ENCODE data around the gene ARL11.
"Not testable (repeated sequence)": the region's sequence is repeated elsewhere in the genome, so short reads cannot be mapped to it uniquely, and the experiment has no call there.

The ARL11 gene

GRCh38 chr13:49627831-49628652 lies at the start of gene ARL11:
Gene ARL11 (plus strand): TSS chr13:49628507. CDS start chr13:49630448, 1,941 bp downstream.
- DNase-seq (ENCODE audit: low read depth in 2 of 2) = peak in 1 of 2 donors; percentile 9

DNA sequence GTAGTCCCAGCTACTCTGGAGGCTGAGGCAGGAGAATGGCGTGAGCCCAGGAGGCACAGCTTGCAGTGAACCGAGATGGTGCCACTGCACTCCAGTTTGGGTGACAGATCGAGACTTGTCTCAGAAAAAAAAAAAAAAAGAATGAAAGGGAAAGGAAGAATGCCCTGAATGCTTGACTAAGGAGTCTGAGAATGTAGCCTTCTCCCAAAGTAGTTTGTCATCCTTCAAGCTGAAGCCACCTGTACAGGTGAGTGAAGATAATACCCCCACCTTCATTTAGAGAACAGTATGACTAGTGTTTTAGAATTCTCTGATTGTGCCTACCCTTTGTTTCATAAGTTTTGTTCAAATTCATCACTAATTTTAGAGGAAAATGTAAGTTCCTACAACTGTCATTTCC lies 48.8 kb upstream of the ARL11 start:
- no peak for DNase-seq (ENCODE audit: low read depth in 2 of 2)

DNA sequence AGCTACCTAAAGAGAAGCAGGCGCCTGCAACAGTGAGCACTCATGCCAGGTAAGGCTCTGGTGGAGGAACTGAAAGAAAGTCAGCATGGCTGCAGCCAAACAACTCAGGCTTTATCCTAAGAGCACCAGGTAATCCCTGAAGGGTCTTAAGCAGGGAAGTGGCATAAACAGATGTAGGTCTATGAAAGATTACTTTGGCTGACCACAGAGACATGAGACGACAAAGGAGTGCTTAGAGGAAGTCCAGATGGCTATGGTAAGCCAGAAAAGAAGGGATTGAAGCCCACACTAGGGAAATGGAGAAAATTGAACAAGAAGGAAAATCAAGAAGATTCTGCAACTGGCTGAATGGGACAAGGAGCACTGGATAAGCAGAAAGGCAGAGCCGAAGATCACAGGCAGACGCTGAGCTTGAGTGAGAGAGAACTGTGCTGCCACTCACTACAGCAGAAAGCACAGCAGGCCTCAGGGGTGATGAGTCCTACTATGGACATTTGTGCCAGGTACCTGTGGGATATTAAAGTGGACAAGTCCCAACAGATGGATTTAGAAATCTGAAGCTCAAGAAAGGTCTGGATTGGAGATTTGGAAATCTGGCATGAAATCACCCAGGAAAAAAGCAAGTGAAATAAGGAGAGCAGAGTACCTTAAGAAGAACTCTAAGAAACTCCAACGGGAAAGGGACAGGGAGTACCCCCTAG lies 47.2 kb upstream of the ARL11 start:
- no peak for DNase-seq (ENCODE audit: low read depth in 2 of 2)

- no peak for DNase-seq (ENCODE audit: low read depth in 2 of 2)
Observed at GRCh38 chr13:49584771-49585182, 43.5 kb upstream of the ARL11 start.

DNA sequence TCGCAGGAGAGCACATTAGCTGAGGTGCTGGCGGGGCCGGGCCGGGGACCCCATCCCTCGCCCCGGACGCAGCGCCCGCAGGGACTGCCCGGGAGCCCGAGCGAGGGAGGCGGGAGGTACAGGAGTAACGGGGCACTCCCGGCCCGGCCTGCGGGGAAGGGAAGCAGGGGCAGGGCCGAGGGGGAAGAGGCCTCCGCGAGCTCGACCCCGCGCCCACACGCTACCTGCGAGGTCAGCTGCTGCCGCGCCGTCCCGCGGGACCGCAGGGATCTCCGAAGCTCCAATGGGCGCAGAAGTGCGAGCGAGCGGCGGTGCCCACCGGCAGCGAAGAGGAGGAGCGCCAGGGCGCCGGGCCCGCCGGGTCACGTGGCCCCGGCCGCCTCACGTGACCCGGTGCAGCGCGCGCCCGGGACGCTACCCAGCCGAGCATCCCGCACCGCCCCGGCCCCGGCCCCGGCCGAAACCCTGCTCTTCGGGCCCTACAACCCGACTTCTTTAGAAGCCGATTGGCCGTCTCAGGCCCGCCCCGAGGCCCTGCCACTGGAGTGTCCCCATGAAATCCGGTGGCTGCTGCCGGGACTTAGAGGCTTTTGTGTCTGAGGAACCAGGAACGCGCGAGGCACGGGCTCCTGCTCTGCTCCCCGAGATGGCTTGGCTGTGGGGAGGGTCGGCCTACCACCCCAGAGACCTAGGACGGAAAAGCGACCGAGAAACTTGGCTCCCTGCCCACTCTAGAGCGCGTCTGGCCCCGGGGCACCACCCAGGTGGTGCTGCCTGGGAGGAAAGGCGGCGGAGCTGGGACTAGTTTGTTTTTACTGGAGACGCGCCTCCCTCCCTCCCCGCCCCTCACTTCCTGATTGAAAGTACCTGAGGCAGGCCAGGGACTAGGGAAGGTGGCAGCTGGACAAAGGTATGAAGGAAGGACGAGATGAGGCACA lies 42.8 kb upstream of the ARL11 start, which contains the start of gene RCBTB1:
Gene RCBTB1 (minus strand): TSS at position 339 of the 938 bp plus-strand sequence. CDS start 18,279 bp downstream, outside the sequence.
- peak; percentile 38 to 43 for DNase-seq (ENCODE audit: low read depth in 2 of 2)

GRCh38 chr13:49586717-49587116 lies 41.6 kb upstream of the ARL11 start:
- no peak for DNase-seq (ENCODE audit: low read depth in 2 of 2)

- DNase-seq (ENCODE audit: low read depth in 2 of 2) = no peak
Observed at GRCh38 chr13:49587311-49587847, 40.9 kb upstream of the ARL11 start.

GRCh38 chr13:49590714-49591113 lies 37.6 kb upstream of the ARL11 start:
- DNase-seq (ENCODE audit: low read depth in 2 of 2) = not testable (repeated sequence)

- not testable (repeated sequence) for DNase-seq (ENCODE audit: low read depth in 2 of 2)
Observed at GRCh38 chr13:49593876-49594275, 34.4 kb upstream of the ARL11 start.

- no peak for DNase-seq (ENCODE audit: low read depth in 2 of 2)
Observed at GRCh38 chr13:49594576-49594975, 33.7 kb upstream of the ARL11 start.

DNA sequence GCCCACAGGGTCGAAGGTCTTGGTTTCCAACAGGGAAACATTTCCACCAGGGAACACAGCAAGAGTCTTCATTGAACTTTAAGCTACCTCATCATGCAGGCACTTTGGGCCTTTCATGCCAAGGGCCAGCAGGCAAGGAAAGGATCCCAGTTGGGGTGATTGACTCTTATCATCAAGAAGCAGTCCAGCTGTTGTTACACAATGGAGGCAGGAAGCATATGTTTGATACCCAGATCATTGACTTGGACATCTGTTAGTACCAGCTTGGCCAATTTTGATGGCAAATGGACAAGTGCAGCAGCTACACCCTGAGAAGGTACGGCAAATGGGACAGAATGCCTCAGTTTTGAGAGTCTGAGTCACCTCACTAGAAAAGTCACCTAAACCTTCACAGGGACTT lies 32.1 kb upstream of the ARL11 start:
- DNase-seq (ENCODE audit: low read depth in 2 of 2) = no peak

- DNase-seq (ENCODE audit: low read depth in 2 of 2) = no peak
Observed at GRCh38 chr13:49597043-49597641, 31.2 kb upstream of the ARL11 start.

DNA sequence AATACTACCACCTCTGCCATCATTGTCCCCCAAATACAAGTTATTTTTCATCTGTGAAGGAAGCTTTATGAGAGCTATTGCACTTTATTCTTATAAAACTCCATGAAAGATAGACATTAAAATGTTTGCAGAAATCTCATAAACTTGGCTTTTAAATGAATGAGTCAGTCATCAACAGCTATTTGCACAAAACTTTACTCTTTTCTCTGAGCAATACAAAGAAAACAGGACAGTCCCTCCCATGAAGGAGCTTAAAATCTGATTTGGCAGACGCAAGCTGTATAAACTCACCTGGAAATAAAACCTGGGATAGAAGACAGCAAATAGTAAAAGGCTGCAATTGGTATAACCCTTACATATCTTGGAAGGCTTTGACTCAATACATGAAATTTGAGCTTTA lies 26.3 kb upstream of the ARL11 start:
- DNase-seq (ENCODE audit: low read depth in 2 of 2) = no peak

DNA sequence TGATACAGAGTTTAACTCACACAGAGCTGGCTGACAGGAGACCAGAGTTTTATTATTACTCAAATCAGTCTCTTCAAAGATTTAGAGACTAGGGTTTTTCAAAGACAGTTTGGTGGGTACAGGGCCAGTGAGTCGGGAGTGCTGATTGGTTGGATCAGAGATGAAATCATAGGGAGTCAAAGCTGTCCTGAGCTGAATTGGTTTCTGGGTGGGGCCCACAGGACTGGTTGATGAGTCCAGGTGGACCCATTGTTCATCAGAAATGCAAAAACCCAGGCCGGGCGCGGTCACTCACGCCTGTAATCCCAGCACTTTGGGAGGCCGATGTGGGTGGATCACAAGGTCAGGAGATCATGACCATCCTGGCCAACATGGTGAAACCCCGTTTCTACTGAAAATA lies 25.7 kb upstream of the ARL11 start:
- not testable (repeated sequence) for DNase-seq (ENCODE audit: low read depth in 2 of 2)

DNA sequence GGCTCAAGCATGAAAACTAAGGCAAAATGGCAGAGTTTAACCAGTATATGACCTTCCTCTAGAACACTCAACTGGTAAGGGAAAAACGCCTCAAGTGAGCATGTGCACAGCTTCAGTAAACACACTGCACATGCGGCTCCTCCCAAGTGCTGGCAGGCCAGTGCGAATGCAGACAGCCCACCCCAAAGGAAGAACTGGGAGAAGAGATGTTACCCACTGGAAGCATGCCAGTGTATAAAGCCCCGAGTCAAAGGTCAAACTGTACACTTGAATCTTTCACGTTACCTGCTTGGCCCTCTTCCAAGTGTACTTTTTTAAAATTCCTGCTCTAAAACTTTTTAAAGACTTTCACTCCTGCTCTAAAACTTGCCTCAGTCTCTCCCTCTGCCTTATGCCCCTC lies 23.7 kb upstream of the ARL11 start:
- DNase-seq (ENCODE audit: low read depth in 2 of 2) = no peak

DNA sequence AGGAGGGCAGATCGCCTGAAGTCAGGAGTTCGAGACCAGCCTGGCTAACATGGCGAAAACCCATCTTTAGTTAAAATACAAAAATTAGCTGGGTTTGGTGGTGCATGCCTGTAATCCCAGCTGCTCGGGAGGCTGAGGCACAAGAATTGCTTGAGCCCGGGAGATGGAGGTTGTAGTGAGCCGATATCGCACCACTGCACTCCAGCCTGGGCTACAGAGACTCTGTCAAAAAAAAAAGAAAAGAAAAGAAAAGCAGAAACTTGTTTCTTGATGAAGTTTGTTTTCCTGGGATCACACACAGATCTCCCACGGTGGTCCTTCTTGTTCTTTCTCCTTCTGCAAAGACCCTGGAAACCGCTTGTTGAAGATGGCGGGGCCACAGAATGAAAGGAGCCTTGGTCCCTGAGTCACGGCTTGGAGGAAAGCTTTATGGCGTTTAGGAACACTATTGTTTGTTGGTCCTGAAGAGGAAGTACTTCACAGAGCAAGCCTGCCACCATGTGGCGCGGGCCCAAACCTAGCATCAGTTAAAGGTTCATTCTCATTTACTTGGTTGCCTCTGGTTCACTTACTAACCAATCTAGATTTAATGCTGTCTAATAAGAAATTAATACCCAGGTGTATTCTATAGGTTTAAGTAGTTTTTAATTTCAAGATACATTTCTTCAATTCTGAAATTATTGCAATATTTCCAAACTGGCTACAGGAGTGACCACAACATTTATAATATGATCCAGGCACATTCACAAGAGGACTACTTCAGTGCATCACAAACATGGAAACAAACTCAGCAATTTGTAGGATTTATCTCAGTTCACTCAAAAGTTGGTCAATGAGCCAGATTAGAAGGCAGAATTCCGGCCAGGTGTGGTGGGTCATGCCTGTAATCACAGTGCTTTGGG lies 21.3 kb upstream of the ARL11 start:
- DNase-seq (ENCODE audit: low read depth in 2 of 2) = peak; percentile 61 to 66

DNA sequence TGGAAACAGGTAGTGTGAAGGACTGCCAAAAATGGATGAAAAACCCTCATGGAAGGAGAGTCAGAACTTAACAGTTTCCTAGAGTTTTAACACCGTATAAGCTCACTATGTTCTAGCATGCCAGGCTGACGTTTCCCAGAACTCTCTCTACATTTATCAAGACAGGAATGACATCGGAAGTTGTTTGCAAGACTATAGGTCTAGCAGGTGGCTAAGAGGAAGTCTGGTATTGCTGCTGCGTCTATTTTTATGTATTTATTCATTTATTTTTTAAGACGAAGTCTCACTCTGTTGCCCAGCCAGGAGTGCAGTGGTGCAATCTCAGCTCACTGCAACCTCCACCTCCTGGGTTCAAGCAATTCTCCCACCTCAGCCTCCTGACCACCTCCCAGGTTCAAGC lies 20.5 kb upstream of the ARL11 start:
- no peak for DNase-seq (ENCODE audit: low read depth in 2 of 2)

DNA sequence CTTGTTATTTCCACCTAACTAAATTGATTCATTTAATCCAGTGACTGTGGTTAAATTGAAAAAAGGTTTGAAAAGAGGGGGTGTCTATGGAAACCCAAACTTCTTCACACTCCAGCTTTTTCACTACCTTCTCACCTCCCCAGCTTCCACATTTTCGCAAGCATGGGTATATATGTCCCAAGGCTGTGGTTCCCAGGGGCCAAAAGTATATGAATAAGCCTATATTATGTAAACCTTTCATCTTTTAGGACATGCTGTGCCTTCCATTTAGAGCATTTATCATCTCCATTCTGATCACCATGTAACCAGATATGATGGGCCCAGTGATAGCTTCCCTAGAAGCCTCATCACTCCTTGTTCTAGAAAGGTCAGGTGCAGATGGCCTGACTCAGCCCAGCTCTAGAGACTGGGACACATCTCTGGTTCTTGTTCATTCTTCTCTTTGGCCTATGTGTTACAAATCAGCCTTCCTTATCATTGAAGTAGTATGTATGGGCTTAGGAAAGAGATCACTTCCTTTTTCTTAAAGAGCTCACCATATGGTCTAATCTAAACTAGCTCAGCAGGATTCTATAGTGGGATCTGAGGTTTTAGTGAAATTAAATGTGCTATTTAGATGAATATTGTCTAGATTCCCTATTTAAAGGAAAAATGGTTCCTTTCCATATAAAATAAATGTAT lies 19.5 kb upstream of the ARL11 start:
- no peak for DNase-seq (ENCODE audit: low read depth in 2 of 2)

DNA sequence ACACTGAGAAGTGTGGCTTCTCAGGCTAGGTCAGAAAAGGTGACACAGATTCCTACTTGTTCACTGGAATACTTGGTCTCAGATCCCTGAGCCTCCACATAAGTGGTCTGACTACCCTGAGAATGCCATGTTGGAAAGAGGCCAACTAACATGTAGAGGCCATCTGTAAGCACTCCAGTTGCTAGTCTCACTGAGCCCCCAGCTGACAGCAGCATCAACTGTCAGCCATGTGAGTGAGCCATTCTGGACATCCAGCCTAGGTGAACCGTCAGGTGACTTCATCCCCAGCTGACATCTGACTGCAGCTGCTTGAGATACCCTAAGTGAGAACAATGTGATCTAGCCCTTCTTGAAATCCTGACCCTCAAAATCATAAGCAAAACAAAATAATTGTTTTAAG lies 18.1 kb upstream of the ARL11 start:
- DNase-seq (ENCODE audit: low read depth in 2 of 2) = no peak

GRCh38 chr13:49612042-49612441 lies 16.3 kb upstream of the ARL11 start:
- DNase-seq (ENCODE audit: low read depth in 2 of 2) = not testable (repeated sequence)
